Spleen (tissue), 11 donors: Measurements from ENCODE around the gene FAM222A. TPM values are rescaled to one million over a fixed set of nuclear protein-coding genes. Genes with fewer than 3 reads are reported as not detected.

ENCODE experiments used
- DNase-seq: peaks from one replicate; pipeline ENCODE4 v3.0.0-alpha.2; 2020
- H3K27ac ChIP-seq, 8 donors: fragments of 200-600 bp; sonication (generic) in 7 of 8; 1 replicate in 4 of 8; 2 replicates in 4 of 8; pipeline versions ENCODE4 v1.5.0 to v1.8.0; 2016 to 2021; ENCODE audit warnings: inconsistent platforms in 4 of 8, mild to moderate bottlenecking in 4 of 8, moderate library complexity in 1 of 8
- H3K27me3 ChIP-seq, 7 donors: fragments of 200-600 bp; sonication (generic) in 6 of 7; replicated peaks in 1 of 7; 1 replicate in 4 of 7; 2 replicates in 3 of 7; pipeline versions ENCODE4 v1.5.0 to v1.8.0; 2016 to 2021; ENCODE audit warnings: inconsistent platforms in 3 of 7, mild to moderate bottlenecking in 1 of 7
- H3K36me3 ChIP-seq, 6 donors: fragments of 200-600 bp; sonication (generic) in 5 of 6; 1 replicate in 4 of 6; 2 replicates in 2 of 6; pipeline versions ENCODE4 v1.5.0 to v1.8.0; 2016 to 2021; ENCODE audit warnings: inconsistent platforms in 2 of 6
- H3K4me1 ChIP-seq, 6 donors: fragments of 200-600 bp; sonication (generic) in 5 of 6; 1 replicate in 3 of 6; 2 replicates in 3 of 6; pipeline versions ENCODE4 v1.5.0 to v1.8.0; 2016 to 2021; ENCODE audit warnings: inconsistent platforms in 3 of 6
- H3K4me3 ChIP-seq, 8 donors: fragments of 200-600 bp; sonication (generic) in 7 of 8; 1 replicate in 4 of 8; 2 replicates in 4 of 8; pipeline versions ENCODE4 v1.5.0 to v1.8.0; 2016 to 2021; ENCODE audit warnings: inconsistent platforms in 4 of 8, mild to moderate bottlenecking in 4 of 8, moderate library complexity in 2 of 8
- H3K9me3 ChIP-seq, 8 donors: fragments of 200-600 bp; sonication (generic) in 7 of 8; 1 replicate in 4 of 8; 2 replicates in 4 of 8; pipeline versions ENCODE4 v1.5.0 to v1.8.0; 2016 to 2021; ENCODE audit warnings: inconsistent platforms in 4 of 8
- CTCF ChIP-seq, 11 experiments: fragments of 200-600 bp in 7 of 11; fragments of 450-650 bp in 4 of 11; sonication (generic) in 4 of 11; IDR thresholded peaks in 8 of 11; conservative IDR thresholded peaks in 3 of 11; 1 replicate in 7 of 11; 2 replicates in 4 of 11; pipeline versions ENCODE4 v1.4.0 to v1.8.0; 2016 to 2021; ENCODE audit warnings: antibody characterized with exemption in 11 of 11, inconsistent platforms in 4 of 11, mild to moderate bottlenecking in 1 of 11
- POLR2A ChIP-seq, 3 donors: fragments of 450-650 bp; IDR thresholded peaks; one replicate each; pipeline ENCODE4 v1.5.1; 2017; ENCODE audit warnings: antibody characterized with exemption in 3 of 3, mild to moderate bottlenecking in 1 of 3
- POLR2AphosphoS5 ChIP-seq, 3 donors: sonication (generic); formaldehyde crosslinking; IDR thresholded peaks; one replicate each; pipeline ENCODE4 v1.5.1; 2017; ENCODE audit warnings: antibody characterized with exemption in 3 of 3
- WGBS, 5 donors: extraction: QIAGEN DNeasy Blood & Tissue Kit in 3 of 5; methylation state at CpG; one replicate each; pipeline versions ENCODE4 v1.1.5 to v1.1.7; 2013 to 2018; 5-methylcytosine and 5-hydroxymethylcytosine counted together
- intact Hi-C: fragments of 100-400 bp; cut with DNase I; formaldehyde crosslinking; loops from one replicate; pipeline ENCODE4 v1.15.0; 2023; ENCODE audit warnings: low total_unique reads
- polyA plus RNA-seq, 3 donors: library from polyadenylated mRNA; stranded (reverse); fragments of 200-250 nt; gene quantifications; one replicate each; pipeline ENCODE4 v1.2.1, GENCODE V29; 2013
- total RNA-seq, 7 donors: library from RNA; depleted of rRNA in 3 of 7; stranded (reverse); fragments of >200 nt in 3 of 7; fragmentation: NEBNext Ultra II Directional in 4 of 7; extraction: Animal tissue kit (Norgen Biotek cat#: 25700) in 4 of 7; gene quantifications; one replicate each; pipeline versions ENCODE4 v1.1.0 to v1.2.1, GENCODE V29; 2016 to 2021
- donor health status: healthy with polysubstance abuse.
- donor health status: DM: no; HTN: no; CAD: no; lungs with moderate emphysema.
- donor health status: DM: no; HTN: no; CAD: no.
- donor health status: Bipolar disorder and iron deficiency.
- donor health status: healthy.
- donor health status: DM: no; HTN: no; CAD: no.
- donor health status: DM: yes; HTN: yes; CAD: no.

FAM222A gene
- total and polyA plus RNA-seq, 10 donors, result 1.3 to 30.7 (median 16.8) TPM

GRCh38 chr12:109789526-109790048, 76.0 kb downstream of the FAM222A start:
- H3K27me3 ChIP-seq, result peaks cover 0 to 29% (median 0%) of the 10 kb centered on the region in 7 donors
- no peak for TF ChIP-seq CTCF (IDR thresholded peaks at IDR 0.05 in 8 of 11, conservative IDR thresholded peaks at IDR 0.05 in 3 of 11)
- no peak for TF ChIP-seq POLR2AphosphoS5 (IDR thresholded peaks at IDR 0.05)
- TF ChIP-seq POLR2A (IDR thresholded peaks at IDR 0.05), result no peak
- H3K36me3 ChIP-seq, result no peaks in the 10 kb centered on the region
- no peak for DNase-seq
- H3K27ac ChIP-seq, result no peak overlapping the region
- intact Hi-C loops, result no loop called here
- H3K4me1 ChIP-seq, result no peaks in the 10 kb centered on the region
- H3K4me3 ChIP-seq, result no peak overlapping the region
- WGBS, 5 donors, result 87 to 100% (median 94%) methylated on average over 1 of the region's 1 CpG
- H3K9me3 ChIP-seq, result no peaks in the 10 kb centered on the region

GRCh38 chr12:109792992-109793391, 79.4 kb downstream of the FAM222A start:
- Histone ChIP-seq H3K9me3 (no peaks in the 10 kb centered on the region), H3K36me3 (no peaks in the 10 kb centered on the region), H3K27me3 (peaks cover 0 to 40% (median 0%) of the 10 kb centered on the region in 7 donors), H3K4me3 (no peak overlapping the region), H3K4me1 (peaks cover 0 to 1% (median 0%) of the 10 kb centered on the region in 6 donors), H3K27ac (no peak overlapping the region)
- intact Hi-C loops, result no loop called here
- no peak for DNase-seq
- no peak for TF ChIP-seq POLR2AphosphoS5 (IDR thresholded peaks at IDR 0.05)
- TF ChIP-seq POLR2A (IDR thresholded peaks at IDR 0.05), result no peak
- TF ChIP-seq CTCF (IDR thresholded peaks at IDR 0.05 in 8 of 11, conservative IDR thresholded peaks at IDR 0.05 in 3 of 11), result no peak

- TF ChIP-seq POLR2AphosphoS5 (IDR thresholded peaks at IDR 0.05), result no peak
- TF ChIP-seq POLR2A (IDR thresholded peaks at IDR 0.05), result no peak
- TF ChIP-seq CTCF (IDR thresholded peaks at IDR 0.05 in 8 of 11, conservative IDR thresholded peaks at IDR 0.05 in 3 of 11), result no peak
- no peak for DNase-seq
- Histone ChIP-seq H3K4me1 (peaks cover 0 to 4% (median 0%) of the 10 kb centered on the region in 6 donors), H3K27me3 (peaks cover 0 to 40% (median 0%) of the 10 kb centered on the region in 7 donors), H3K36me3 (no peaks in the 10 kb centered on the region), H3K27ac (no peak overlapping the region), H3K9me3 (no peaks in the 10 kb centered on the region), H3K4me3 (no peak overlapping the region)
- intact Hi-C loops, result no loop called here
- 34 to 47% (median 37%) methylated on average over 4 of the region's 4 CpGs for WGBS, 5 donors
Observed at GRCh38 chr12:109793411-109793810, 79.8 kb downstream of the FAM222A start.

DNA sequence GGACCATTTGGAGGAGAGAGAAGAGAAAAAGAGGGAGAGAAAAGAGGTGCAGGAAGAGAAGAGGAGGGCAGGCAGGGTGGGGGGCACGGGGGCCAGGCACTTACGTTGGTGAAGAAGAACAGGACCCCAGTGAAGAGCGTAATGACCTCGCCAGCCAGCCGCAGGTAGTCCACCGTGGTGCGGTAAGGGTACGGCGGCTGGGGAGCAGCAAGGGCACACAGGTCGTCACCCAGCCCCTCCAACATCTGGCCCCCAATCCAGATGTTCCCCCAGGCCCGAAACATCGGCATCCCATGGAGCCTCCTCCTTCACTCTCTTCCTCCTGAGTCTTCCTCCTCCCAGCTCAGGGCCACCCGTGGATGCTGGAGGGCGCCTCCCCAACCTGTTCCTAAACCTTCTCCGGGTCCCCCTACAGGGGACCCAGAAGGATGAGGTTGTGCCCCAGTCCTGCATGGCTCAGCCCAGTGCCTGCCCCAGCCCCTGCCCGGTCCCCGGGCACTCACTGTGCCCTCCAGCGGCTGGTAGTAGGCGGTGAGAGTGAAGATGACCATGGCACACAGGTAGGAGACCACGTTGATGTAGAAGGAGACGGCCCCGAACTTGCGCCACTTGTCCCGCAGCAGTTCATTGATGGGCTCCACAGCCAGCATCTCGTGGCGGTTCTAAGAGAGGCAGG, 80.3 kb downstream of the FAM222A start:
- H3K36me3 ChIP-seq, result no peaks in the 10 kb centered on the region
- H3K4me3 ChIP-seq, result no peak overlapping the region
- WGBS, 5 donors, result 82 to 88% (median 85%) methylated on average over 24 to 26 of the region's 26 CpGs
- no peak for DNase-seq
- no peak for TF ChIP-seq CTCF (IDR thresholded peaks at IDR 0.05 in 8 of 11, conservative IDR thresholded peaks at IDR 0.05 in 3 of 11)
- no peak for TF ChIP-seq POLR2A (IDR thresholded peaks at IDR 0.05)
- no peak for TF ChIP-seq POLR2AphosphoS5 (IDR thresholded peaks at IDR 0.05)
- peaks cover 0 to 40% (median 0%) of the 10 kb centered on the region in 7 donors for H3K27me3 ChIP-seq
- no peak overlapping the region for H3K27ac ChIP-seq
- no peaks in the 10 kb centered on the region for H3K9me3 ChIP-seq
- peaks cover 0 to 4% (median 0%) of the 10 kb centered on the region in 6 donors for H3K4me1 ChIP-seq
- intact Hi-C loops, result no loop called here
